Trophoblast cell (in vitro differentiated cells and primary cell): Measurements from ENCODE around the gene TRAFD1.

Experiments used
- DNase-seq, 2 donors: peaks; one replicate each; pipeline ENCODE4 v3.0.0-alpha.2; 2016
- H2AFZ ChIP-seq: 2 replicates; pipeline ENCODE4 v1.6.1; 2013; ENCODE audit warnings: low read length, moderate library complexity, mild to moderate bottlenecking; ENCODE audit not compliant: insufficient read depth, poor library complexity
- H2AK5ac ChIP-seq: 2 replicates; pipeline ENCODE4 v1.6.1; 2013; ENCODE audit warnings: mild to moderate bottlenecking, low read length
- H2BK120ac ChIP-seq: 2 replicates; pipeline ENCODE4 v1.6.1; 2013; ENCODE audit warnings: low read length, mild to moderate bottlenecking, moderate library complexity; ENCODE audit not compliant: insufficient read depth, poor library complexity
- H2BK12ac ChIP-seq: 2 replicates; pipeline ENCODE4 v1.6.1; 2013; ENCODE audit warnings: mild to moderate bottlenecking, low read length, moderate library complexity
- H2BK5ac ChIP-seq: 2 replicates; pipeline ENCODE4 v1.6.1; 2013; ENCODE audit warnings: low read length, low read depth, moderate library complexity, mild to moderate bottlenecking; ENCODE audit not compliant: poor library complexity
- H3K14ac ChIP-seq: 2 replicates; pipeline ENCODE4 v1.6.1; 2013; ENCODE audit warnings: mild to moderate bottlenecking, low read length
- H3K18ac ChIP-seq: 2 replicates; pipeline ENCODE4 v1.6.1; 2013; ENCODE audit warnings: mild to moderate bottlenecking, low read length
- H3K23ac ChIP-seq: 2 replicates; pipeline ENCODE4 v1.6.1; 2013; ENCODE audit warnings: low read length
- H3K27ac ChIP-seq: 2 replicates; pipeline ENCODE4 v1.5.1; 2013; ENCODE audit warnings: low read depth, mild to moderate bottlenecking, inconsistent platforms, low read length, moderate library complexity
- H3K27me3 ChIP-seq: 2 replicates; pipeline ENCODE4 v1.6.1; 2013; ENCODE audit warnings: inconsistent platforms, mild to moderate bottlenecking, low read length, moderate library complexity; ENCODE audit not compliant: insufficient read depth
- H3K36me3 ChIP-seq, 2 experiments: 1 replicate in 1 of 2; 2 replicates in 1 of 2; pipeline ENCODE4 v1.6.1; 2013; ENCODE audit warnings: low read length in 2 of 2, mild to moderate bottlenecking in 2 of 2, moderate library complexity in 1 of 2; ENCODE audit not compliant: insufficient read depth in 2 of 2, control insufficient read depth in 1 of 2
- H3K4ac ChIP-seq: 2 replicates; pipeline ENCODE4 v1.6.1; 2013; ENCODE audit warnings: low read depth, mild to moderate bottlenecking, low read length, moderate library complexity
- H3K4me1 ChIP-seq, 2 experiments: 1 replicate in 1 of 2; 2 replicates in 1 of 2; pipeline ENCODE4 v1.6.1; 2013; ENCODE audit warnings: low read length in 2 of 2, mild to moderate bottlenecking in 2 of 2, moderate library complexity in 1 of 2; ENCODE audit not compliant: insufficient read depth in 2 of 2, control insufficient read depth in 1 of 2
- H3K4me2 ChIP-seq: 2 replicates; pipeline ENCODE4 v1.6.1; 2013; ENCODE audit warnings: inconsistent platforms, mild to moderate bottlenecking, low read length, moderate library complexity
- H3K4me3 ChIP-seq: 2 replicates; pipeline ENCODE4 v1.5.1; 2013; ENCODE audit warnings: mild to moderate bottlenecking, low read depth, low read length, inconsistent platforms
- H3K79me1 ChIP-seq: one replicate; pipeline ENCODE4 v1.6.1; 2013; ENCODE audit warnings: low read length
- H3K79me2 ChIP-seq: 2 replicates; pipeline ENCODE4 v1.6.1; 2013; ENCODE audit warnings: low read length, mild to moderate bottlenecking; ENCODE audit not compliant: control insufficient read depth, insufficient read depth, poor library complexity
- H3K9ac ChIP-seq: 2 replicates; pipeline ENCODE4 v1.6.1; 2013; ENCODE audit warnings: mild to moderate bottlenecking, low read length
- H3K9me3 ChIP-seq: 2 replicates; pipeline ENCODE4 v1.6.1; 2013; ENCODE audit warnings: low read depth, mild to moderate bottlenecking, control low read depth, inconsistent platforms, low read length; ENCODE audit not compliant: insufficient read depth
- H4K12ac ChIP-seq: 2 replicates; pipeline ENCODE4 v1.6.1; 2013; ENCODE audit warnings: low read depth, mild to moderate bottlenecking, low read length, moderate library complexity
- H4K8ac ChIP-seq: 2 replicates; pipeline ENCODE4 v1.6.1; 2013; ENCODE audit warnings: low read depth, mild to moderate bottlenecking, low read length, moderate library complexity
- H4K91ac ChIP-seq: one replicate; pipeline ENCODE4 v1.6.1; 2013; ENCODE audit warnings: low read depth, mild to moderate bottlenecking, low read length, moderate library complexity
- WGBS: extraction: QIAGEN DNeasy Blood & Tissue Kit; methylation state at CpG from one replicate; pipeline ENCODE4 v1.1.7; 2013; ENCODE audit warnings: missing lambda C conversion rate; ENCODE audit not compliant: insufficient read length, insufficient coverage; ENCODE audit errors: extremely low coverage; 5-methylcytosine and 5-hydroxymethylcytosine counted together

The TRAFD1 gene

GRCh38 chr12:112185093-112185923 lies 59.9 kb downstream of the TRAFD1 start:
- Histone ChIP-seq H4K12ac (no peak overlapping the region), H2BK12ac (no peak overlapping the region), H2BK5ac (no peak overlapping the region), H3K79me2 (no peaks in the 10 kb centered on the region), H3K9me3 (no peaks in the 10 kb centered on the region), H3K27me3 (no peaks in the 10 kb centered on the region), H3K9ac (peak overlapping the region; percentile 51), H3K14ac (no peak overlapping the region), H3K27ac (no peak overlapping the region), H3K4ac (no peak overlapping the region), H4K8ac (no peak overlapping the region), H3K79me1 (no peaks in the 10 kb centered on the region), H3K4me2 (no peak overlapping the region), H3K4me1 (no peaks in the 10 kb centered on the region), H3K23ac (no peak overlapping the region), H3K18ac (no peak overlapping the region), H4K91ac (no peak overlapping the region), H3K4me3 (no peak overlapping the region), H3K36me3 (peaks cover 22 to 31% of the 10 kb centered on the region in 2 experiments), H2AFZ (no peak overlapping the region), H2BK120ac (no peak overlapping the region), H2AK5ac (no peak overlapping the region)
- WGBS = no CpG with 5 or more reads among the region's 26 CpGs
- no peak for DNase-seq

GRCh38 chr12:112188130-112188830 lies 62.9 kb downstream of the TRAFD1 start:
- H3K18ac ChIP-seq = no peak overlapping the region
- H3K27ac ChIP-seq = no peak overlapping the region
- WGBS = no CpG with 5 or more reads among the region's 9 CpGs

DNA sequence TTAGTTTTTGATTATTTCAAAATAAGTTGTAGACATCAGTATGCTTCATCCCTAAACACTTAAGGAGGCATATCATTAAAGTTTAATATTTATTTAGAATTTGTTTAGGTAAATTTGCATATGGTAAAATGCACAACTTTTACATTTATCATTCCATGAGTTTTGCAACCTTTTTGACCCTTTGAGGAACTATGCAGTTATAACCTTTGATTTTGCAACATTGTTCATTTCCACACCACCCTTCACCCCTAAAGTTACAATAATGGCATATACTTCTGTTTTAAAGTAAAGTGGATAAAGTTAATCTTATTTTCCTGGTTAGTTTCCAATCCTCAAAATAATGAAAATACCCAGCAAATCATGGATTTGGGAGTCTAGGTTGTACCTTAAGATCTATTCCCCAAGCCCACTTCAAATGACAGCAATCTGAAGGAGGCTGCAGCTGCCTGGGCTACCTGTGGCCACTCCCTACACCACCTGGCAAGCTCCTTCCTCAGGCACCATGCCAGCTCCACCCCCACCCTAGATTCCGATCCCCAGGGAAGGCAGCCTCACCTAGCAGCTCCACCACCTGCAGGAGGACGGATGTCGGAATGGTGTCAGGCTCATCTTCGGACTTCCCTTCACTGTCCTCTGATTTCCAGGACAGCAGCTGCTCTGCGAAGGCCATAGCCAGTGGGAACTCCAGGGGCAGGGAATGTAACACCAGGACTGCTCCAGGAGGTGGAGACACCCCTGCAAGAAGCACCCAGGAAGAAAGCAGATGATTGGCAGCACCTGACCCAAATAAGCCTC lies 65.1 kb downstream of the TRAFD1 start:
- Histone ChIP-seq H2BK5ac (no peak overlapping the region), H3K23ac (no peak overlapping the region), H3K18ac (no peak overlapping the region), H3K4me1 (no peaks in the 10 kb centered on the region), H2AK5ac (no peak overlapping the region), H3K4ac (no peak overlapping the region), H3K4me2 (no peak overlapping the region), H3K79me2 (no peaks in the 10 kb centered on the region), H3K9ac (no peak overlapping the region), H3K14ac (no peak overlapping the region), H3K79me1 (no peaks in the 10 kb centered on the region), H4K12ac (no peak overlapping the region), H2BK120ac (no peak overlapping the region), H2AFZ (no peak overlapping the region), H3K36me3 (peaks cover 30 to 32% of the 10 kb centered on the region in 2 experiments), H3K4me3 (no peak overlapping the region), H3K9me3 (no peaks in the 10 kb centered on the region), H4K8ac (no peak overlapping the region), H3K27me3 (no peaks in the 10 kb centered on the region), H3K27ac (no peak overlapping the region), H4K91ac (no peak overlapping the region), H2BK12ac (no peak overlapping the region)
- DNase-seq = no peak
- WGBS = no CpG with 5 or more reads among the region's 5 CpGs

More at GRCh38 chr12:112188130-112188830, 62.9 kb downstream of the TRAFD1 start:
- H2BK12ac ChIP-seq = no peak overlapping the region
- no peaks in the 10 kb centered on the region for H3K79me2 ChIP-seq
- H2BK120ac ChIP-seq = no peak overlapping the region
- H3K9ac ChIP-seq = no peak overlapping the region
- H2AFZ ChIP-seq = no peak overlapping the region
- no peak for DNase-seq
- H3K4me1 ChIP-seq = no peaks in the 10 kb centered on the region
- no peak overlapping the region for H3K14ac ChIP-seq
- H2BK5ac ChIP-seq = no peak overlapping the region
- H3K27me3 ChIP-seq = no peaks in the 10 kb centered on the region
- no peak overlapping the region for H4K91ac ChIP-seq
- no peaks in the 10 kb centered on the region for H3K79me1 ChIP-seq
- H3K9me3 ChIP-seq = no peaks in the 10 kb centered on the region
- H4K8ac ChIP-seq = no peak overlapping the region
- no peak overlapping the region for H3K4ac ChIP-seq
- H3K4me3 ChIP-seq = no peak overlapping the region
- H3K23ac ChIP-seq = no peak overlapping the region
- no peak overlapping the region for H3K4me2 ChIP-seq
- no peak overlapping the region for H2AK5ac ChIP-seq
- H4K12ac ChIP-seq = no peak overlapping the region
- H3K36me3 ChIP-seq = peaks cover 34 to 36% of the 10 kb centered on the region in 2 experiments

- no peaks in the 10 kb centered on the region for H3K79me1 ChIP-seq
- no CpG with 5 or more reads among the region's 2 CpGs for WGBS
- no peak for DNase-seq
Observed at GRCh38 chr12:112191201-112191600, 65.8 kb downstream of the TRAFD1 start.

More at GRCh38 chr12:112191201-112191600, 65.8 kb downstream of the TRAFD1 start:
- Histone ChIP-seq H3K27ac (no peak overlapping the region), H2BK5ac (no peak overlapping the region), H3K27me3 (no peaks in the 10 kb centered on the region), H4K91ac (no peak overlapping the region), H2BK120ac (no peak overlapping the region), H2AFZ (no peak overlapping the region), H2AK5ac (no peak overlapping the region), H3K23ac (no peak overlapping the region), H3K4me1 (no peaks in the 10 kb centered on the region), H3K18ac (no peak overlapping the region), H3K36me3 (peaks cover 30 to 32% of the 10 kb centered on the region in 2 experiments), H3K4ac (no peak overlapping the region), H4K12ac (no peak overlapping the region), H4K8ac (no peak overlapping the region), H3K4me3 (no peak overlapping the region), H3K9me3 (no peaks in the 10 kb centered on the region), H3K79me2 (no peaks in the 10 kb centered on the region), H3K14ac (no peak overlapping the region), H3K9ac (no peak overlapping the region), H2BK12ac (no peak overlapping the region), H3K4me2 (no peak overlapping the region)
